ENCODE measurements around the gene TMEM186. TPM values are rescaled to one million over a fixed set of nuclear protein-coding genes. Genes with fewer than 3 reads are reported as not detected.

The TMEM186 gene, protein sequence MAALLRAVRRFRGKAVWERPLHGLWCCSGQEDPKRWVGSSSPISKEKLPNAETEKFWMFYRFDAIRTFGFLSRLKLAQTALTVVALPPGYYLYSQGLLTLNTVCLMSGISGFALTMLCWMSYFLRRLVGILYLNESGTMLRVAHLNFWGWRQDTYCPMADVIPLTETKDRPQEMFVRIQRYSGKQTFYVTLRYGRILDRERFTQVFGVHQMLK
- total RNA-seq (8.4 and 10.9 TPM in 2 replicates), polyA plus RNA-seq (18.7 and 20.4 TPM in 2 replicates)

DNA sequence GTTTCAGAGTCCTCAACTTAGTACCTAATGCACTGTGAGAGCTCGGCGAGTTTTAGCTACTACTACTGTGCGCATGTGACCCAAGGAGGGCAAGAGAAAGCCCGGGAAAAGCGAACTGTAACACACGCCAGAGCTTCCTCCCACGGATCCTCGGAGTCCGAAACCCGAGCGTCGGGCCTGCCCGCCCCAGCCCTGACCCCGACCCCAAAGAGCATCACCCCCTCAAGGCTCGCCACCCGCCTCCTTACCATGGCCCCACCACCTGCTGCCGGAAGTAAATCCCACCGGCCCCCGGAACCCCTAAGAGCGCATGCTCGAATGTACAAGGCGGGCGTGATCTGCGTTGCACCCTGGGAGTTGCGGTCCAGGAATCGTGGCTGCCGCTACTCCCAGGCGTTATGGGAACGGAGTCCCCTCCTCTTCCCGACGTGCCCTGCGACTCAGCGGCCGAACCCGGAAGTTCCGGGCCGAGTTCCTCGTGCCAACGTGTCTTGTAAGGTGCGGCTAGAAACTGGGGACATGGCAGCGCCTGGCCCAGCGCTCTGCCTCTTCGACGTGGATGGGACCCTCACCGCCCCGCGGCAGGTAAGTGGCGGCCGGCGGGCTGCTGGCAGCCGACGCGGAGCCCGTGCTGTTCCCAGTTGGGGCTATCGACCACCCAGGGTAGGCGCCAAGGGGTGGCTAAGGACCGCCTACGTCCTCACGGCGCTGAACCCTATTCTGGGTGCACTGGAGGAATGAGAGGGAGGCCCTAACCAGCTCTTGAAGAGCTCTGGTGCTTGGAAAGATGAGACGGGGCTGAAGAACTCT lies at the start of gene TMEM186, which contains the start of gene PMM2:
TMEM186 (minus strand) TSS at position 276 of the 810 bp plus-strand sequence; CDS start at position 251, 25 bp downstream.
PMM2 (plus strand) TSS at position 476 of the 810 bp plus-strand sequence; CDS start at position 520, 44 bp downstream.
- Histone ChIP-seq H3K79me2 (peaks cover 68% of the 10 kb centered on the region), H3K36me3 (replicated peaks; ENCODE audit: insufficient read depth, low read depth) (no peaks in the 10 kb centered on the region), H3K27me3 (no peaks in the 10 kb centered on the region), H3K4me3 (peak within 1 kb of the TSS; percentile 67), H3K9me3 (ENCODE audit: low read depth) (no peaks in the 10 kb centered on the region), H3K4me2 (peak within 1 kb of the TSS; percentile 94), H4K20me1 (ENCODE audit: insufficient read depth, poor library complexity, severe bottlenecking) (peaks cover 13% of the 10 kb centered on the region), H3K9me2 (replicated peaks; ENCODE audit: insufficient read depth) (no peaks in the 10 kb centered on the region), H3K27ac (peak within 1 kb of the TSS; percentile 93), H2AFZ (peak within 1 kb of the TSS; percentile 72), H3K4me1 (ENCODE audit: insufficient read depth) (peaks cover 27% of the 10 kb centered on the region)
- peak; percentile 98 for DNase-seq (ENCODE audit: low spot score)
- TF ChIP-seq EZH2phosphoT487 (IDR thresholded peaks at IDR 0.05; ENCODE audit: low read depth, severe bottlenecking, unreplicated experiment), result no peak
- TF ChIP-seq, protein P1, sequence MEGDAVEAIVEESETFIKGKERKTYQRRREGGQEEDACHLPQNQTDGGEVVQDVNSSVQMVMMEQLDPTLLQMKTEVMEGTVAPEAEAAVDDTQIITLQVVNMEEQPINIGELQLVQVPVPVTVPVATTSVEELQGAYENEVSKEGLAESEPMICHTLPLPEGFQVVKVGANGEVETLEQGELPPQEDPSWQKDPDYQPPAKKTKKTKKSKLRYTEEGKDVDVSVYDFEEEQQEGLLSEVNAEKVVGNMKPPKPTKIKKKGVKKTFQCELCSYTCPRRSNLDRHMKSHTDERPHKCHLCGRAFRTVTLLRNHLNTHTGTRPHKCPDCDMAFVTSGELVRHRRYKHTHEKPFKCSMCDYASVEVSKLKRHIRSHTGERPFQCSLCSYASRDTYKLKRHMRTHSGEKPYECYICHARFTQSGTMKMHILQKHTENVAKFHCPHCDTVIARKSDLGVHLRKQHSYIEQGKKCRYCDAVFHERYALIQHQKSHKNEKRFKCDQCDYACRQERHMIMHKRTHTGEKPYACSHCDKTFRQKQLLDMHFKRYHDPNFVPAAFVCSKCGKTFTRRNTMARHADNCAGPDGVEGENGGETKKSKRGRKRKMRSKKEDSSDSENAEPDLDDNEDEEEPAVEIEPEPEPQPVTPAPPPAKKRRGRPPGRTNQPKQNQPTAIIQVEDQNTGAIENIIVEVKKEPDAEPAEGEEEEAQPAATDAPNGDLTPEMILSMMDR (IDR thresholded peaks at IDR 0.05; ENCODE audit: poor library complexity), result no peak
- no peak for TF ChIP-seq EZH2 (IDR thresholded peaks at IDR 0.05; ENCODE audit: borderline replicate concordance)
- 1% methylated on average over 58 of the region's 61 CpGs for WGBS (ENCODE audit: low lambda C conversion rate, missing lambda C conversion rate)

DNA sequence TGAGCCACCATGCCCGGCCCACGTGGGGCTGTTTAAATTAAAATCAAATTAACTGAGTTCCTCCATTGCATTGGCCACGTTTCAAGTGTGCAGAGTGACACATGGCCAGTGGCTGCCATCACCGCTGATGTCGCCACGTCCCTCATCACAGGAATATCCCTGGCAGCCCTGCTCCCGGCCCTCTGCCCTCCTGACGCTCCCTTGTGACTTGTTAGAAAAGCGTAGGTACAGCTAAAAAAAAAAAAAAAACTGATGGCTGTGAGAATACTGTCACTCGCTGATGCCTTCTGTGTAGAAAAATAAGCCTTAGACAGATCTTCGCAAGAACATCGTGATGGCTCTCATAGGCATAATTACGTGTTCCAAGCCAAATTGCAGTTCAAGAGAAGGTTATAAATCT lies 49.7 kb upstream of the TMEM186 start:
- TF ChIP-seq EZH2phosphoT487 (IDR thresholded peaks at IDR 0.05; ENCODE audit: low read depth, severe bottlenecking, unreplicated experiment) (no peak), EZH2 (IDR thresholded peaks at IDR 0.05; ENCODE audit: borderline replicate concordance) (no peak)
- TF ChIP-seq, protein P1 (IDR thresholded peaks at IDR 0.05; ENCODE audit: poor library complexity), result no peak
- Histone ChIP-seq H4K20me1 (ENCODE audit: insufficient read depth, poor library complexity, severe bottlenecking) (peaks cover 14% of the 10 kb centered on the region), H3K27me3 (no peaks in the 10 kb centered on the region), H3K4me1 (ENCODE audit: insufficient read depth) (no peaks in the 10 kb centered on the region), H3K9me3 (ENCODE audit: low read depth) (no peaks in the 10 kb centered on the region), H3K9me2 (replicated peaks; ENCODE audit: insufficient read depth) (no peaks in the 10 kb centered on the region), H3K79me2 (peaks cover 4% of the 10 kb centered on the region), H3K4me3 (no peak overlapping the region), H3K36me3 (replicated peaks; ENCODE audit: insufficient read depth, low read depth) (no peaks in the 10 kb centered on the region), H3K4me2 (no peak overlapping the region), H3K27ac (no peak overlapping the region), H2AFZ (no peak overlapping the region)
- 93% methylated on average over 13 of the region's 13 CpGs for WGBS (ENCODE audit: low lambda C conversion rate, missing lambda C conversion rate)
- no peak for DNase-seq (ENCODE audit: low spot score)

DNA sequence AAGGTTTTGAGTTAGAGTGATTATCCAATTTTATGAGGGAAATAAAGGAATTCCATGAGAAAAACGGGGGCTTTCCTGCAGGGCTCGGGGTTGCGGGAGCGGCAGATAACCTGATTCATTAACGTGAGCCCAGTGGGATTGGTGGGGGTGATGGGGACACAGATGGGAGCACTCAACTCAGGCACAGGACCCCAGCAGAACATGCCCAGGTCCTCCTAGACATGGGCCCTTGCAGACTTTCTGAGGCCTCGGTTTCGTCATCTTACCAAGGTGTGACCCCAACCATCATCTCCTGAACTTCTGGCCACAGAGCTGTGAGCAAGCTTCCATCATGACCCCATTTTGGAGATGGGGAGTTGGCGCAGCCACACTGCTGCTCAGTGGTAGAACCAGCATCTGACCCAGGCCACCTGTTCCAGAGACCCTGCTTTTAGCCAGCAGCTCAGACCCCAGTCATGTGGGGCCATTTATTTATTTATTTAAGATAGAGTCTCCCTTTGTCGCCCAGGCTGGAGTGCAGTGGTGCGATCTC lies 49.0 kb upstream of the TMEM186 start:
- H3K4me1 ChIP-seq (ENCODE audit: insufficient read depth), result no peaks in the 10 kb centered on the region
- no peaks in the 10 kb centered on the region for H3K36me3 ChIP-seq (replicated peaks; ENCODE audit: insufficient read depth, low read depth)
- TF ChIP-seq EZH2phosphoT487 (IDR thresholded peaks at IDR 0.05; ENCODE audit: low read depth, severe bottlenecking, unreplicated experiment) (no peak), EZH2 (IDR thresholded peaks at IDR 0.05; ENCODE audit: borderline replicate concordance) (no peak)
- TF ChIP-seq, protein P1 (IDR thresholded peaks at IDR 0.05; ENCODE audit: poor library complexity), result no peak
- H3K9me2 ChIP-seq (replicated peaks; ENCODE audit: insufficient read depth), result no peaks in the 10 kb centered on the region
- DNase-seq (ENCODE audit: low spot score), result no peak
- no peaks in the 10 kb centered on the region for H3K27me3 ChIP-seq
- no peak overlapping the region for H3K4me3 ChIP-seq
- H3K4me2 ChIP-seq, result no peak overlapping the region
- peaks cover 4% of the 10 kb centered on the region for H3K79me2 ChIP-seq
- no peaks in the 10 kb centered on the region for H3K9me3 ChIP-seq (ENCODE audit: low read depth)
- peaks cover 14% of the 10 kb centered on the region for H4K20me1 ChIP-seq (ENCODE audit: insufficient read depth, poor library complexity, severe bottlenecking)
- no peak overlapping the region for H3K27ac ChIP-seq
- no peak overlapping the region for H2AFZ ChIP-seq
- WGBS (ENCODE audit: low lambda C conversion rate, missing lambda C conversion rate), result 84% methylated on average over 10 of the region's 10 CpGs

Measured in hepatocyte (in vitro differentiated cells).